Nephron (organoid): ENCODE data around the gene CYP26C1.

Experiments
- H3K27ac Mint-ChIP-seq, 3 experiments: 2 replicates each; pipeline ENCODE4 v1.8.0; 2020; ENCODE audit warnings: mixed read lengths in 3 of 3, mild to moderate bottlenecking in 2 of 3, moderate library complexity in 1 of 3
- H3K27me3 Mint-ChIP-seq: 2 replicates; pipeline ENCODE4 v1.8.0; 2021; ENCODE audit warnings: low read depth, mild to moderate bottlenecking, moderate library complexity, mixed read lengths
- H3K36me3 Mint-ChIP-seq: 2 replicates; pipeline ENCODE4 v1.8.0; 2020; ENCODE audit warnings: low read depth, mixed read lengths
- H3K4me1 Mint-ChIP-seq: 2 replicates; pipeline ENCODE4 v1.8.0; 2020; ENCODE audit warnings: mixed read lengths
- H3K4me3 Mint-ChIP-seq, 3 experiments: 2 replicates each; pipeline ENCODE4 v1.8.0; 2020; ENCODE audit warnings: mild to moderate bottlenecking in 3 of 3, mixed read lengths in 3 of 3, moderate library complexity in 2 of 3
- H3K9me3 Mint-ChIP-seq: 2 replicates; pipeline ENCODE4 v1.8.0; 2020; ENCODE audit warnings: mixed read lengths
- TF ChIP-seq, protein P1 (sequence below), 3 experiments: fragments of 200-600 bp; sonication (generic); IDR thresholded peaks; one replicate each; pipeline ENCODE4 v1.5.0; 2021; ENCODE audit warnings: antibody characterized with exemption in 3 of 3; ENCODE audit not compliant: unreplicated experiment in 3 of 3

The CYP26C1 gene

DNA sequence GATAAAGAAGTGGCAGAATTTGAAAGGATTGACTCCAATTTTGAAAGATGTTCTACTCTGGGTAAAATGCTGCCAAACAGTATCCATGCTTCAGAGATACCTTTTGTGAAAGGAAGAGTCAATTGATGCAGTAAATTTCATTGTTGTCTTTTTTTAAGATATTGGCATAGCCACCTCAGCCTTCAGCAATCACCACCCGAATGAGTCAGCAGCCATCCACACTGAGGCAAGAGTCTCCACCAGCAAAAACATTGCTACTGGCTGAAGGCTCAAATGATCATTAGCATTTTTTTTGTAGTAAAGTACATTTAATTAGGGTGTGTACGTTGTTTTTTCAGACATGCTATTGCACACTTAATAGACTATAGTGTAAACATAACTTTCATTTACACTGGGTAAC, 31.7 kb upstream of the CYP26C1 start:
- TF ChIP-seq, protein P1, sequence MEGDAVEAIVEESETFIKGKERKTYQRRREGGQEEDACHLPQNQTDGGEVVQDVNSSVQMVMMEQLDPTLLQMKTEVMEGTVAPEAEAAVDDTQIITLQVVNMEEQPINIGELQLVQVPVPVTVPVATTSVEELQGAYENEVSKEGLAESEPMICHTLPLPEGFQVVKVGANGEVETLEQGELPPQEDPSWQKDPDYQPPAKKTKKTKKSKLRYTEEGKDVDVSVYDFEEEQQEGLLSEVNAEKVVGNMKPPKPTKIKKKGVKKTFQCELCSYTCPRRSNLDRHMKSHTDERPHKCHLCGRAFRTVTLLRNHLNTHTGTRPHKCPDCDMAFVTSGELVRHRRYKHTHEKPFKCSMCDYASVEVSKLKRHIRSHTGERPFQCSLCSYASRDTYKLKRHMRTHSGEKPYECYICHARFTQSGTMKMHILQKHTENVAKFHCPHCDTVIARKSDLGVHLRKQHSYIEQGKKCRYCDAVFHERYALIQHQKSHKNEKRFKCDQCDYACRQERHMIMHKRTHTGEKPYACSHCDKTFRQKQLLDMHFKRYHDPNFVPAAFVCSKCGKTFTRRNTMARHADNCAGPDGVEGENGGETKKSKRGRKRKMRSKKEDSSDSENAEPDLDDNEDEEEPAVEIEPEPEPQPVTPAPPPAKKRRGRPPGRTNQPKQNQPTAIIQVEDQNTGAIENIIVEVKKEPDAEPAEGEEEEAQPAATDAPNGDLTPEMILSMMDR (IDR thresholded peaks at IDR 0.05; ENCODE audit: unreplicated experiment in 3 of 3): no peak
- Mint-ChIP-seq H3K4me3 (no peak overlapping the region), H3K27me3 (no peaks in the 10 kb centered on the region), H3K4me1 (peaks cover 19% of the 10 kb centered on the region), H3K36me3 (peaks cover 29% of the 10 kb centered on the region), H3K9me3 (peaks cover 8% of the 10 kb centered on the region), H3K27ac (no peak overlapping the region)

DNA sequence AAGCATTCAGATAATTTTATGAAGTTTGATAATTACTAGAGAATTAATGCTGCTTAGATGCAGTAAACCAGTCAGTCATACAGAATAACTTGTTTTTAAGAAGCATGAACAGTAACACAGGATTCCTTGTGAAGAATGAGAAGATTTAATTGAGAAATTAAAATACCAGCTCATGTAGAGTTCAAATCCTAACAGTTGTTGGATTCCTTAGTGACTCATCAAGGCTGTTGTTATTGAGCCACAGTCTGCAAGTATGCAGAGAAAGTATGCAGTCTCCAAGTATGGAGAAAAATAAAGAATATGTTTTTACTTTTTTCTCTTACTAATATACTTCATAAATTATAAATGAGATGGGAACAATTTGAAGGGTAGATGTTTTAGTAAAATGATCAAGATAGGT, 30.2 kb upstream of the CYP26C1 start:
- TF ChIP-seq, protein P1 (IDR thresholded peaks at IDR 0.05; ENCODE audit: unreplicated experiment in 3 of 3): no peak
- Mint-ChIP-seq H3K27me3 (no peaks in the 10 kb centered on the region), H3K27ac (no peak overlapping the region), H3K4me1 (peaks cover 29% of the 10 kb centered on the region), H3K4me3 (no peak overlapping the region), H3K36me3 (peaks cover 26% of the 10 kb centered on the region), H3K9me3 (peaks cover 8% of the 10 kb centered on the region)

DNA sequence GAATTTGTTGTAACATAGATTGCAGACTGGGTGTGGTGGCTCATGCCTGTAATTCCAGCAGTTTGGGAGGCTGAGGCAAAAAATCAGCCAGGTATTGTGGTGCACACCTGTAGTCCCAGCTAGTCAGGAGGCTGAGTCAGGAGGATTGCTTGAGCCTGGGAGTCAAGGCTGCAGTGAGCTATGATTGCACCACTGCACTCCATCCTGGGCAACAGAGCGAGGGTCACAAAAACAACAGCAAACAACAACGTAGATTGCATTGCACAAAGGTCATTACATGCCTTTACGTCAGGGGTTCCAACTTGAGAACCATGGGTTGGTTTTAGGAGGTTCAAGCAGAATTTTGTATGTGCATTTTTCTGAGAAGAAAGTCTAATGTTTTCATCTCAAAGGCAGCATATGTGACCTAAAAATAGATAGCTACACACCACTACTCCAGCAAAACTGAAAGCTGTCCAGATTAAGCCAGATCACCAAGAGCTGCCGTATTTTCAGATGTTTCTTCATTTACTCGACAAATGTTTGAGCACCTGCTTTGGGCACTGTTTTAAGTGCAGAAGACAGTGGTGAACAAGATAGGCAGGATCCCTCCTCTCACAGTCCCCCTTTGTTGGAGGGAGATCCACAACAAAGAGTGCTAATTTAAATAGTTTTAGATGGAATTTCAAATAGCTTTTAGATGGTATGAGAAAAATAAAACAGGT, 28.3 kb upstream of the CYP26C1 start:
- H3K4me1 Mint-ChIP-seq: peaks cover 29% of the 10 kb centered on the region
- no peaks in the 10 kb centered on the region for H3K27me3 Mint-ChIP-seq
- H3K9me3 Mint-ChIP-seq: peaks cover under 1% of the 10 kb centered on the region
- H3K36me3 Mint-ChIP-seq: peaks cover 13% of the 10 kb centered on the region
- no peak overlapping the region for H3K4me3 Mint-ChIP-seq
- H3K27ac Mint-ChIP-seq: no peak overlapping the region
- TF ChIP-seq, protein P1 (IDR thresholded peaks at IDR 0.05; ENCODE audit: unreplicated experiment in 3 of 3): no peak

DNA sequence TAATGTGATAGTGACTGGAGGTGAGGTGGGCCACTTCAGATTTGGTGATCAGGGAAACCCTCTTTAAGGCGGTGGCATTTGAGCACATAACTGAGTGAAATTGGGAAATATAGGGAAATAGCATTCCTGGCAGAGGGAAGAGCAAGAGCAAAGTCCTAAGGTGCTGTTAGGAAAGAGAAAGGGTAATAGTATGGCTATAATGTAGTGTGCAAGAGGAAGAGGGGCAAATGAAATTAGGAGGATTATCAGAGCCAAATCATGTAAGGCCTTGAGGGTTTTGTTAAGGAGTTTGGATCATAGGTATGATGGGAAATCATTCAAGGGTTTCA, 27.8 kb upstream of the CYP26C1 start:
- no peak overlapping the region for H3K27ac Mint-ChIP-seq
- peaks cover 29% of the 10 kb centered on the region for H3K4me1 Mint-ChIP-seq
- H3K27me3 Mint-ChIP-seq: no peaks in the 10 kb centered on the region
- H3K36me3 Mint-ChIP-seq: peaks cover 7% of the 10 kb centered on the region
- H3K9me3 Mint-ChIP-seq: no peaks in the 10 kb centered on the region
- H3K4me3 Mint-ChIP-seq: no peak overlapping the region
- TF ChIP-seq, protein P1 (IDR thresholded peaks at IDR 0.05; ENCODE audit: unreplicated experiment in 3 of 3): no peak

DNA sequence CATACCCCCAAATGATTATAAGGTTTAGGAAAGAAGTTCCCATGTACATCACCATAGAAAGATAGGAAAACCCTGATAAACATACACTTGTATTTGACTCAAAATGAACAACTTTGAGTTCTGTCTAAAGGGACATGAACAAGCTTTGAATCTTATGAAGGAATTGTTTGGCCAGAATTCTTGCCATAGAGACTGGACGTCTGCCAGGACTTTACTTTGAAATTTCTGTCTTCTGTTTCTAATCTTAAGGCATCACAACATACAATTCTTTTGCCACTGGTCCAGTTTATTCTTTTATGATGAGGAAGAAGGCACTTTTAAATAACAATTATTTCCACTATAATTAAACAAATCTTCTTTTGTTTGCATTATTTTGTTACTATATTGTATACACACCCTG, 26.2 kb upstream of the CYP26C1 start:
- Mint-ChIP-seq H3K36me3 (peaks cover 2% of the 10 kb centered on the region), H3K4me3 (no peak overlapping the region), H3K27me3 (no peaks in the 10 kb centered on the region), H3K9me3 (no peaks in the 10 kb centered on the region), H3K27ac (no peak overlapping the region), H3K4me1 (peaks cover 29% of the 10 kb centered on the region)
- TF ChIP-seq, protein P1 (IDR thresholded peaks at IDR 0.05; ENCODE audit: unreplicated experiment in 3 of 3): no peak

DNA sequence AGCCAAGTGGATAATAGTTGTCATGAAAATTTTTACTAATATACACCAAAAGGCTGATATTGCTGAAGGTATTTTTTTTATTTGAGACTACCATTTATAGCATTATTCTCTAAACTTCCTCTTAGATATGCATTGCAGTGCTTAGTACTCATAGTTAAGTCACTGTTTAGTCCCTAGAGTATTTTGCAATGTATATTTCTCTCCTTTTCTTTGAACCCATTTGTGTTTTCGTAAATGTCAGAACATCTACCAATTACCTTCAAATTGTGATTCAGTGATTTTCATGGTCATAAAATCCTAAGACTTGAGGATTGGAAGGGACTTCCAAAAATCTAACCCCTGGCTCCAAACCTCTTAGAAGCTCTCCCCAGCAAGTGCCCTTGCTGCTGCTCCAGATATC, 21.5 kb upstream of the CYP26C1 start:
- peaks cover 8% of the 10 kb centered on the region for H3K4me1 Mint-ChIP-seq
- no peak overlapping the region for H3K4me3 Mint-ChIP-seq
- no peak overlapping the region for H3K27ac Mint-ChIP-seq
- H3K27me3 Mint-ChIP-seq: no peaks in the 10 kb centered on the region
- H3K9me3 Mint-ChIP-seq: no peaks in the 10 kb centered on the region
- no peaks in the 10 kb centered on the region for H3K36me3 Mint-ChIP-seq
- TF ChIP-seq, protein P1 (IDR thresholded peaks at IDR 0.05; ENCODE audit: unreplicated experiment in 3 of 3): no peak
